HG03175 (cell line): ENCODE results near the gene PUS1.

Experiments used
- ATAC-seq: cut with Tn5 transposase; IDR thresholded peaks from one replicate; pipeline ENCODE4 v1.9.1; 2021; ENCODE audit warnings: mild to moderate bottlenecking, moderate library complexity; ENCODE audit not compliant: unreplicated experiment

Gene PUS1

DNA sequence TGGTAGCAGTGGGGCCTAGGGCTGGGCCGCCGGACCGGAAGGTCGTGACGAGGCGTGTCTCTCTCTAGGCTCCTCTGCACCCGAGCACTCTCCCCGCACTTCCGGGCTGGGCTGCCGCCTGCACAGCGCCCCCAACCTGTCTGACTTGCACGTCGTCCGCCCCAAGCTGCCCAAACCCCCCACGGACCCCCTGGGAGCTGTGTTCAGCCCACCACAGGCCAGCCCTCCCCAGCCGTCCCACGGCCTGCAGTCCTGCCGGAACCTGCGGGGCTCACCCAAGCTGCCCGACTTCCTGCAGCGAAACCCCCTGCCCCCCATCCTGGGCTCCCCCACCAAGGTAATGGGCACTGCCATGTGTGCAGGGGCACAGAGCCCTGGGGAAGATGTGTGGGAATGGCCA lies 13.3 kb upstream of the PUS1 start:
- no peak for ATAC-seq

GRCh38 chr12:131916306-131917138 lies 12.6 kb upstream of the PUS1 start:
- ATAC-seq, result no peak

- no peak for ATAC-seq
Observed at GRCh38 chr12:131917139-131917710, 11.9 kb upstream of the PUS1 start.

GRCh38 chr12:131917711-131918306 lies 11.3 kb upstream of the PUS1 start:
- ATAC-seq, result no peak

- ATAC-seq, result no peak
Observed at GRCh38 chr12:131918311-131919050, 10.6 kb upstream of the PUS1 start.

GRCh38 chr12:131919051-131919347 lies 10.1 kb upstream of the PUS1 start:
- ATAC-seq, result no peak

GRCh38 chr12:131919366-131920156 lies 9.5 kb upstream of the PUS1 start:
- ATAC-seq, result no peak

GRCh38 chr12:131920157-131920508 lies 8.9 kb upstream of the PUS1 start:
- no peak for ATAC-seq

- no peak for ATAC-seq
Observed at GRCh38 chr12:131920902-131921840, 7.9 kb upstream of the PUS1 start.

GRCh38 chr12:131921866-131922769 lies 7.0 kb upstream of the PUS1 start:
- ATAC-seq, result no peak

GRCh38 chr12:131922772-131923171 lies 6.3 kb upstream of the PUS1 start:
- ATAC-seq, result no peak

DNA sequence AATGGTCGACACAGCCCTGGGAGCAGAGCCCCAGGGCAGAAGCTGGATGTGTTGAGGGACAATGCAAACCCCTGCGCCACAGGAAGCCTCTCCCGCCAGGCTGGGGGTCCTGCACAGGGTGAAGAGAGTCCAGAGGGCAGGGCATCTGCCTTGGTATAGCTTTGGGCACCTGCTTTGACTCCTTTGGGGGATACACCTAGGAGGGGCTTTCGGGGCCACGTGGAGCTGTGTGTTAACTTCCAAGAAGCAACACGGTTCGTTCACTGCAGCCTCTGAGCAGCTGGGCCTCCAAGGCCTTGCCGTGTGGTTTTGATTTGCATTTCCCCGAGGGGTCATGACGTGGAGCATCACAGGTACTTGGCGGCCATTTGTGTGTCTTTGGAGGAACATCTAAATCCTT lies 5.8 kb upstream of the PUS1 start:
- ATAC-seq, result peak; percentile 86

DNA sequence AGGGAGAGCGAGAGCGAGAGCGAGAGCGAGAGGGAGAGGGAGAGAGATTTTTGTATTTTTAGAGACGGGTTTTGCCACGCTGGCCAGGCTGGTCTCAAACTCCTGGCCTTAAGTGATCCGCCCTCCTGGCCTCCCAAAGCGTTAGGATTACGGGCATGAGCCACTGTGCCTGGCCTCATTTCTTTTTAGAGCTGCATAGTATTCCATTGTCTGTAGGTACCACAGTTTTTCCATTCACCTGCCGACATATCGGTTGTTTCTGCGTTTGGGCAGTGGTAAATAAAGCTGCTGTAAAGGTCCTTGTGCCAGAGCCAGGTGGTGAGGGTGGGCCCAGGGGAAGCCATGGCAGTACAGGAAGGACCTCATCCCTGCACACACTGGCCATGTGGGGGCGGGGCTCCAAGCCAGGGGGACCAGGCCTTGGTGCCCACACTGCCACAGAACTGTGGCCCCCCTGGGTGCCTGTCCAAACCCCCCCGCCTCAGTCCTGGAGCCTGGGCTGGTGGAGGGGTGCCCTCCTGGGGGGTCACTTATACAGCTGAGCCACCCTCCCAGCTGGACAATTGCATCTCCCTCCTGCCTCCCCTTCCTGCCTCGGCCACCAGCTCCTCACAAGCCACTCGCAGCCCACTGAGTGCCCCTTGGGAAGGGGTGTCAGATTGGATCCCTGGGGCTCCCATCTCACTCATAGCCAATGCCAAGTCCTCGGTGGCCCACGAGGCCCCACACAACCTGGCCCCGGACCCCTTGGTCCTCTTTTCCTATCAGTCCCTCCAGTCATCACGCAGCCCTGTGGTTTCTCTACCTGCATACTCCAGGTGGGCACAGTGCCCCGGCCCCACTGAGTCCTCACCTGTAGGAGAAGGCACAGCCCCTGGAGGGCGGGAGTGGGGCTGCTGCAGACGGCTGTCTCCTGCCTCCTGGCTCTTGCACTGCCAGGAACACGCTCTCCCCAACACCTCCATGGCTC lies 1.7 kb upstream of the PUS1 start:
- ATAC-seq, result no peak

GRCh38 chr12:131928080-131928710 lies 881 bp upstream of the PUS1 start:
- ATAC-seq, result peak; percentile 1

GRCh38 chr12:131929581-131930456 lies 743 bp downstream of the PUS1 start:
- no peak for ATAC-seq

GRCh38 chr12:131930510-131930909 lies 1.4 kb downstream of the PUS1 start:
- no peak for ATAC-seq
